Frontal cortex (tissue), 4 donors: ENCODE results near the gene GPR22. TPM values are rescaled to one million over a fixed set of nuclear protein-coding genes. Genes with fewer than 3 reads are reported as not detected.

Experiments
- DNase-seq, 2 donors: peaks; one replicate each; pipeline ENCODE4 v3.0.0; 2012; ENCODE audit warnings: low spot score in 2 of 2
- FAIRE-seq: peaks from 2 replicates; lab custom pipeline; 2012; peaks lifted over from hg19 to GRCh38; lab: Jason Lieb, UNC
- total RNA-seq: library from RNA; depleted of rRNA; stranded (reverse); fragments of >200 nt; gene quantifications from one replicate; pipeline ENCODE4 v1.2.3, GENCODE V29; 2014
- donor health status: control.
- donor health status: control.
- donor health status: control.

GPR22 gene
- 102 TPM for total RNA-seq

GRCh38 chr7:107469929-107470328, at the start of gene GPR22:
Gene GPR22 (plus strand): TSS chr7:107470057. CDS start chr7:107474061, 4,004 bp downstream.
- DNase-seq (no peak), FAIRE-seq (no peak)

- FAIRE-seq (no peak), DNase-seq (no peak)
These were observed 42.4 kb upstream of the GPR22 start for GRCh38 chr7:107427462-107427861.

- no peak for DNase-seq
- FAIRE-seq = no peak
These were observed 41.2 kb upstream of the GPR22 start for GRCh38 chr7:107428642-107429041.

- no peak for DNase-seq
- FAIRE-seq = no peak
These were observed 39.8 kb upstream of the GPR22 start for GRCh38 chr7:107430057-107430456.

- no peak for DNase-seq
- no peak for FAIRE-seq
These were observed 37.6 kb upstream of the GPR22 start for GRCh38 chr7:107432261-107432660.

GRCh38 chr7:107435749-107436148, 34.1 kb upstream of the GPR22 start:
- FAIRE-seq = no peak
- no peak for DNase-seq

- DNase-seq (no peak), FAIRE-seq (no peak)
These were observed 30.8 kb upstream of the GPR22 start for GRCh38 chr7:107439025-107439424.

- DNase-seq = no peak
These were observed 28.1 kb upstream of the GPR22 start for GRCh38 chr7:107441581-107442422.

GRCh38 chr7:107442678-107443077, 27.2 kb upstream of the GPR22 start:
- FAIRE-seq (no peak), DNase-seq (no peak)

More at GRCh38 chr7:107441581-107442422, 28.1 kb upstream of the GPR22 start:
- no peak for FAIRE-seq

GRCh38 chr7:107446531-107446930, 23.3 kb upstream of the GPR22 start:
- FAIRE-seq = no peak
- DNase-seq = no peak

- FAIRE-seq (no peak), DNase-seq (no peak)
These were observed 22.9 kb upstream of the GPR22 start for GRCh38 chr7:107446988-107447387.

GRCh38 chr7:107450970-107451369, 18.9 kb upstream of the GPR22 start:
- DNase-seq (no peak), FAIRE-seq (no peak)

- FAIRE-seq (no peak), DNase-seq (no peak)
These were observed 16.5 kb upstream of the GPR22 start for GRCh38 chr7:107453388-107453787.

GRCh38 chr7:107461938-107462533, 7.8 kb upstream of the GPR22 start:
- no peak for FAIRE-seq

GRCh38 chr7:107463139-107464078, 6.4 kb upstream of the GPR22 start:
- FAIRE-seq = no peak
- DNase-seq = peak in 1 of 2 donors; percentile 5

More at GRCh38 chr7:107461938-107462533, 7.8 kb upstream of the GPR22 start:
- DNase-seq = no peak

- DNase-seq (no peak), FAIRE-seq (no peak)
These were observed 5.1 kb upstream of the GPR22 start for GRCh38 chr7:107464666-107465226.

- FAIRE-seq (no peak), DNase-seq (no peak)
These were observed 1.9 kb upstream of the GPR22 start for GRCh38 chr7:107467972-107468371.

GRCh38 chr7:107468824-107469223, 1.0 kb upstream of the GPR22 start:
- DNase-seq = no peak
- FAIRE-seq = peak; percentile 99

GRCh38 chr7:107471292-107472070, 1.6 kb downstream of the GPR22 start:
- DNase-seq (no peak), FAIRE-seq (no peak)
